HG03064 (cell line): ENCODE data around the gene PLEKHA1.

Experiments used
- ATAC-seq: cut with Tn5 transposase; IDR thresholded peaks from one replicate; pipeline ENCODE4 v1.9.1; 2021; ENCODE audit warnings: low read depth; ENCODE audit not compliant: unreplicated experiment

The PLEKHA1 gene

GRCh38 chr10:122346326-122346950 lies 28.1 kb upstream of the PLEKHA1 start:
- no peak for ATAC-seq

- ATAC-seq = no peak
Observed at GRCh38 chr10:122347170-122347841, 27.2 kb upstream of the PLEKHA1 start.

- no peak for ATAC-seq
Observed at GRCh38 chr10:122348512-122348911, 26.0 kb upstream of the PLEKHA1 start.

GRCh38 chr10:122348935-122349361 lies 25.6 kb upstream of the PLEKHA1 start:
- ATAC-seq = no peak

- no peak for ATAC-seq
Observed at GRCh38 chr10:122349758-122350369, 24.6 kb upstream of the PLEKHA1 start.

- ATAC-seq = no peak
Observed at GRCh38 chr10:122350893-122351292, 23.6 kb upstream of the PLEKHA1 start.

GRCh38 chr10:122352817-122353525 lies 21.5 kb upstream of the PLEKHA1 start:
- no peak for ATAC-seq

GRCh38 chr10:122354383-122354782 lies 20.1 kb upstream of the PLEKHA1 start:
- no peak for ATAC-seq

- no peak for ATAC-seq
Observed at GRCh38 chr10:122357685-122358084, 16.8 kb upstream of the PLEKHA1 start.

- ATAC-seq = no peak
Observed at GRCh38 chr10:122359621-122360020, 14.9 kb upstream of the PLEKHA1 start.

- no peak for ATAC-seq
Observed at GRCh38 chr10:122361046-122361445, 13.5 kb upstream of the PLEKHA1 start.

- no peak for ATAC-seq
Observed at GRCh38 chr10:122362031-122362592, 12.4 kb upstream of the PLEKHA1 start.

GRCh38 chr10:122362621-122363020 lies 11.9 kb upstream of the PLEKHA1 start:
- no peak for ATAC-seq

GRCh38 chr10:122363311-122363710 lies 11.2 kb upstream of the PLEKHA1 start:
- ATAC-seq = no peak

GRCh38 chr10:122363722-122364463 lies 10.6 kb upstream of the PLEKHA1 start:
- no peak for ATAC-seq

GRCh38 chr10:122368502-122369254 lies 5.8 kb upstream of the PLEKHA1 start:
- ATAC-seq = no peak

GRCh38 chr10:122373108-122373507 lies 1.4 kb upstream of the PLEKHA1 start:
- no peak for ATAC-seq

- ATAC-seq = no peak
Observed at GRCh38 chr10:122373721-122374120, 787 bp upstream of the PLEKHA1 start.

GRCh38 chr10:122374859-122375678 lies 561 bp downstream of the PLEKHA1 start:
- ATAC-seq = peak; percentile 49
